GM18502 (cell line): ENCODE data around the gene HYAL3.
"Not testable (repeated sequence)": the region's sequence is repeated elsewhere in the genome, so short reads cannot be mapped to it uniquely, and the experiment has no call there.

ENCODE experiments used
- ATAC-seq: cut with Tn5 transposase; IDR thresholded peaks from one replicate; pipeline ENCODE4 v1.9.1; 2021; ENCODE audit warnings: mild to moderate bottlenecking; ENCODE audit not compliant: unreplicated experiment, poor library complexity

The HYAL3 gene

DNA sequence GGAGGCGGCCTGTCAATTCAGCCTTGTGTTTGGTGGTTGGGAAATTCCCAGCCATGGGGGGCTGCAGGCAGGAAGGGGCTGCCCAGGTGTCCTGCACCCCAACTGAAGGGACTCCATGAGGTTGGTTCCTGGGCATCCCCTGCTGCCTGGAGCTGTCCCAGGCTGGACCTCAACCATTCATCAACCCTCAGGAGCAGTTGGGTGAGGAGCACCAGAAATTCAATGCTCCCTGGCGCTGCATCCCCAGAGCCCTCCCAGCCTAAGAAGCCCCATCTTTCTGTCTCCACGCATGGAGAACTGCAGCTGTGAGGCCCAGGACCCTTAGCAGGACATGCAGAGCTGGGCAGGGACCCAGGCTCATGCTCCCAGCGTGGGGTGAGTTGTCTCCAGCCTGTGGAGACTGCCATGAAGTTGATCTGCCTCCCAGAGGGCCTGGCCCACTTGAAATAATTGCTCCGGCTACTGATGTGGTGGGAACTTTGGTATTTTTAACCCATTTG is 38.2 kb downstream of the HYAL3 start:
- no peak for ATAC-seq

DNA sequence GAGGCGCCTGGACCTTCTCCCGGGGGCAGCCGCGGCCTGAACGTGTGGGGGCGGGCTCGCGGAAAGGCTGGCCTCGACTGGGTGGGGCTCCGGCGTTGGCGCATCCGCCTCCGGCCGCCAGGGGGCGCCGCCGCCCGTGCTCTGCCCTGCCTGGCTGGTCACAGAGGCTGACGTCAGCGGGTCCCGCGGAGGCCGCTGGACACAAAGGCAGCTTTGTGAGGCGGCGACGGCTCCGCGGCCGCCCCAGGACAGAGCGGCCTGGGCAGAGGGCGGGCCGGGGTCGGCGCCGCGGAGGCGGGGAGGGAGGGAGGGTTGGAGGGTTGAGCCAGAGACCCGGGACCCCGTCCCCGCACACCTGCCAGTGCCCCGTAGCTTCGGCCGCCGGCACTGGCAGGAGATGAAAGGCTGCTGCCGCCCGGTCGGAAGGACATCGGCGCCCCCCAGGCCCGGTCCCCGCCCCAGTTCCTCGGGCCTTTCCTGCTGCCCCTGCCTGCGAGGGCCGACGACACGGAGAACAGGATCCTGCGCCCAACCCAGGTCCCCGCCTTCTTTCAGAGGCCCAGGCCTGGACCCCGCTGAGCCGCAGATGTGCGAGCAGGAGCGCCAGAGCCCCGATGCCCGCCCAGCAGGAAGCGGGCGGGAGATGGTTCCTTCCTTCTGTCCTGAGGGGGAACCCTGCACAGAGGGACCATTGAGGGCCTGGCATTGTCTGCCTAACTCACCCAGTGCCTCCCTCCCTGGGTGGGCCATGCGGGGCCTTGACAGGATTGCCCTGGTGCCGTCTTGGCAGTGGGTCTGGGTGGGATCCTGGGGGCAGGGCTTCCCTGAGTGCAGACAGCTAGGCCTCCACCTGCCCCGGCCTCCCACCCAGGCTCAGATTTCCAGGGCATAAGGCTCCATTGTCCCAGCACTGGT is 38.9 kb downstream of the HYAL3 start:
- peak; percentile 83 for ATAC-seq

DNA sequence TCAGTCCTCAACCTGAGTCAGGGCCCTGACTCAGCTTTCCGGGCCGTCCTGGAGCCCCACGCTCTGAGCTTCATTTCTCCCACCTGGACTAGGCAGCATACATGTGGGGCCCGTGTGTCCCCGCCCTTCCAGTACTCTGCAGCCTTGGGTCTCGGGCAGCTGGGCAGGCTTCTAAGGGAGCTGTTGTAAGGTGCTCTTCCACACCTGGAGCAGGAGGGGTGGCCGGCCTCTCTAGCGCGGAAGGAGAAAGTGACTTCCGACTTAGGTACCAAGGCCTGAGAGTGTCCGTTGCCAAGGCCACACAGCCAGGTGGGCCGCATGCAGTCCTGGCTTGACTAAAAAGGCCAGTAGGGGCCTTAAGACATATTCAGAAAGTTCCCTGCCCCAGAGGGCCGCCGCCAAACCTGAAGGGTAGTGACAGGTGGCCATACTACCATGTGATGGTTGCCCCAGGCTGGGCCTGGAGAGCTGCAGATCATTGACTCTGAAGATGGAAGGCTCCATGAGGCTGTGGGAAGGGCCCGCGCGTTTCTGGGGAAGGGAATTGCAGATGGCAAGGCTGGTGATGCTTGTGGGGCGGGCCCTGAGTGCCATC is 39.7 kb downstream of the HYAL3 start:
- peak; percentile 22 for ATAC-seq

DNA sequence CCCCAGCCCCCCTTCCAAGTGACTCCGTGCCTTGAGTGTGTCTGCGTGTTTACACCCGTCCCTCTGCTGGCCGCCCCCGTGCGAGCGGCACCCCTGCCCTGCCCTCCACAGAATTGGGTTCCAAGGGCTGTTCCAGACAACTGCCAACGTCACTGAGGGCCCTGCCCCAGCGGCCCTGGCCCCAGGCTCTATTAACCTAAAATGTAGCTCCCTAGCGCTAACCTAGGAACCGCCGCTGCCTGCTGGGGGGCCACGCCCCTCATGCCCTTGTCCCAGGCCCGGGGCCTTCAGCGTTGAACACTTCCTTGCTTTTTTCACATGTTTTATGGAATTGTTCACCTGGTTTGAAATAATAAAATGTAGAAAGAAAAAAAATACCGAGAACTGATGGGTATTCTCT is 40.2 kb downstream of the HYAL3 start:
- no peak for ATAC-seq

DNA sequence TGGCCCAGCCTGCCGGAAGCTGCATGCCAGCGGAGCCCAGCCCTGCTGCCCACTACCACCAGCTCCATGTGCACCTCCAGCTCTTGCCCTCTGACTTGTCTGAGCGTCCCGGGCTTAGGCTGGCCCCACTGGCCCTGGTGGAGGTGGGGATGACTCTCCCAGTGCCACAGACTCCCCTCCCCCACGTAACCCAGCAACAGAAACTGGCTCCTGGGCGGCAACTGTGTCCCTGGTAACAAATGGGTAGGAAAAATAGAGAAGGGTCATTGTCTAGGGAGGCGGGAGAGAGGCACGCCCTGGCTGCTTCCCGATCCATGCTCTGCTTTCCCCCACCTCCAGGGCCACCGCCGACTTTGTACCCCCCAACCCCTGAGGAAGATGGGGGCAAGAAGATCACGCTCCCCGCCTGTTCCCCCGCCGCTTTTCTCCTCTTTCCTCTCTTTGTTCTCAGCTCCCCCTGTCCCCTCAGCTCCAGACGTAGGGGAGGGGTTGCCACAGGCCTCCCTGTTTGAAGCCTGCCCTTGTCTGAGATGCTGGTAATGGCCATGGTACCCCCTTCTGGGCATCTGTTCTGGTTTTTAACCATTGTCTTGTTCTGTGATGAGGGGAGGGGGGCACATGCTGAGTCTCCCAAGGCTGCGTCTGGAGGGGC is 41.0 kb downstream of the HYAL3 start:
- no peak for ATAC-seq

DNA sequence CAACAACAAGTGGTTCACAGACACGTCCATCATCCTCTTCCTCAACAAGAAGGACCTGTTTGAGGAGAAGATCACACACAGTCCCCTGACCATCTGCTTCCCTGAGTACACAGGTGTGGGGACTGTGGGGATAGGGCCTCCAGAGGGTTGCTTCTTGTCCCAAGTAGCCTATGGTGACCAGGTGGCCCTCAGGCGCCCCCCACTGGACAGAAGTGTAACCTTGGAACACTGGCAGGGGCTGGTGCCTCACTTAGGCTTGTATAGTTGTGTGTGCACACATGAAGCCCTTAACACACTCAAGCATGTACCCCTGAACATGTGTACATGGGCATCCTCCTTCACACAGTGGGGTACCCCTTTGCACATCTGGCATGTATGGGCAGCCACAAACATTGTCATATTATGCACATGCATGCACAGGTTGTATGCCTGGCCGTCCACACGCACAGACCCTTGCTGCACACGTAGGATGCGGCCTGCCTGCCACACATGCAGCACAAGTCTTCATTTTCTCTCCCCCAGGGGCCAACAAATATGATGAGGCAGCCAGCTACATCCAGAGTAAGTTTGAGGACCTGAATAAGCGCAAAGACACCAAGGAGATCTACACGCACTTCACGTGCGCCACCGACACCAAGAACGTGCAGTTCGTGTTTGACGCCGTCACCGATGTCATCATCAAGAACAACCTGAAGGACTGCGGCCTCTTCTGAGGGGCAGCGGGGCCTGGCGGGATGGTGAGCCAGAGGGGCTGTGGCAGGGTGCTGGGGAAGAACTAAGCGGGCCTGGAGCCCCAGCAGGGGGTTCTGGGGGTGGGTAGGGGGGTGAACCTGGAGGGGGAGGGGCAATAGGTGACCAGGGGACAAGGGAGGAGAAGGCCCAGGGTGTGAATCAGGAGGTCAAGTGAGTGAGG is 42.0 kb downstream of the HYAL3 start:
- no peak for ATAC-seq

DNA sequence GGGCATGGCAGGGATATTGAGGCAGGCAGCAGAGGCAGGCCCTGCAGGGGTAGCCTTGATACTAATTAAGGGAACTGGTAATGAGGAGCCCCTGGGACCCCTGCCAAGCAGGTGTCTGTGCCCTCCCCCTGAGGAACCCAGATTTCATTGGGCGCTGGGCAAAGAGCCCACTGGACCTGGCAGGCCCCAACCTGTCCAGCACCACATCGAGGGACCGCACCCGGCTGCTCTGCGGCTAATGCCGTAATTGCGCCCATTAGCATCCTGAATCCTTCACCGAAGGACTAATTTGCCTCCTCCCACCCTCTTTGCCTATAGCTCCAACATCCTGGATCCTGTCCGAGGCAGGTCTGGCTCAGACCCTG is 44.0 kb downstream of the HYAL3 start:
- no peak for ATAC-seq

DNA sequence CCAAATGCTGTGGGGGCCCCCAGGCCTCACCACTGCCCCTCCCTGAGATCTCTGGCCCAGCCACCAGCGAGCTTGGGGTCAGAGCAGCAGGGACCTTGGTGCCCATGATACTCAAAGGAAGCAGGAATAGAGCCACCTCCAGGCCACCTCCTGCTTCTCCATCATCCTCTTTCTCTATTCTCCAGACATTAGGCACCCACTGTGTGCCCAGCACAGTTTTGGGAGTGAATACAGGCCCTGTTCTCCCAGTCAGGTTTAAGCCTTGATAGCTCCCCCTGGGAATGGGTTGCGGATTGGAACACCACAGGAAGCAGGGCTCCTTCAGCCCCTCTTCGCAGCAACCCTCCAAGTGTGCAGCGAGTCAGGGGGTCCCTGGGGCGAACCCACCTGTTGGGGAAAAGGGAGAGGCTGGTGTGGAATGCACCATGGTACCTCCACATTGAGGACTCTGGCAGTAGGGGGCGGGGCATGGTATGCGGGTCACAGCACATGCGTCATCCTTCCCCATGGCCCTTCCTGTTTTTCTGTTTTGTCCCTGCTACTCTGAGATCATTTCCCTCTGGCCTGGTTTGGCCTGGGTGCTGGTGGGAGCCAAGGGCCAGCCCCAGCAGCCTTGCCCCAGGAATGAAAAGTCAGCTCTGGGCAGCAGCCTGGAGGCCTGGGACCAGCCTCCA is 44.5 kb downstream of the HYAL3 start:
- ATAC-seq = no peak

DNA sequence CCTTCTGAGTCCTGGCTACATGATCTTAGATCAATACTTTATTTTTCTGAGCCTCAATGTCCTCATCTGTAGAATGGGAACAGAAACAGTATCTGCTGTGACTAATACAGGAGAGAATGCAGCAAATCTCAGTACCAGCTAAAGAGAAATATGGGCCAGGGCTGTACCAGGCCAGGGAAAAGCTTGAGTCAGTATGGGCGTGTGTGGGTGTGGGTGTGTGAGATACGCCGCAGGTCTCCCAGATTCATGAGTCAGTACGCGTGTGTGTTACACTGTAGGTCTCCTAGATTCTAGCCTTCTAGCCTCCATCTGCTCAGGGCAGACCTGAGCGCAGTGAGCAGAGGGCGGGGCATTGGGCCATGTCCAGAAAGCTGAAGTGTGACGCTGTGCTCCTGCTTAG is 48.0 kb downstream of the HYAL3 start:
- ATAC-seq = no peak

DNA sequence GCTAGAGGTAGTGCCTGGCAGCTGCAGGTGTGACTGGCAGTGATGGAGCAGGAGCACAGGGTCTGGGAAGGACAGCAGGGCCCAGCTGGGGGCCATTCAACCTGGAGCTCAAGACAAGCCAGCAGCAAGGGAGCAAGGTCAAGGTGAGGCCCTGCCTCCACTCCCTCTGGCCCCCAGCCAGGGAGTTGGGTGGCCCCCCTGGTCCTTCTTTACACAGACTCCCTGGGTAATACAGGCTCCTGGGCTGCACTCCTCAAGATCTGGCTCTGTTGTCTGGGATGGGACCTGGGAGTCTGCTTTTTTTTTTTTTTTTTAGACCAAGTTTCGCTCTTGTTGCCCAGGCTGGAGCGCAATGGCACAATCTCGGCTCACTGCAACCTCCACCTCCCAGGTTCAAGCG is 48.7 kb downstream of the HYAL3 start:
- no peak for ATAC-seq

DNA sequence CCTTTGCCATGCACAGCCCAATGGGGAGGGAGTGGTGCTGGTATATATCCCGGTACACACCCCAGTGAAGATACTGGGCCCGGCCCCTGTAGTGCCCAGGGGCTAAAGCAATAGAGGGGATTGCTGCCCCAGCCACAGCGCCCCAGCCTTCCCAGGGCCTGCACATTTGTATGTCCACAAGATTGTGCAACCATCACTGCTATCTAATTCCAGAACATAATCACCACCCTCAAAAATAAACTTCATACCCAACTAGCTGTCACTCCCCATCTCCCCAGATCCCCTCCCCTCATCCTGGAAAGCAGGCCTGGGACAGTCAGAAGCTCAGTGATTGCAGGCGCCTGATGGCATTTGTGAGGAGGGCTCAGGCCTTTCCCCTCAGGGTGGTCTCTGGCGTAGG is 49.7 kb downstream of the HYAL3 start:
- ATAC-seq = no peak

DNA sequence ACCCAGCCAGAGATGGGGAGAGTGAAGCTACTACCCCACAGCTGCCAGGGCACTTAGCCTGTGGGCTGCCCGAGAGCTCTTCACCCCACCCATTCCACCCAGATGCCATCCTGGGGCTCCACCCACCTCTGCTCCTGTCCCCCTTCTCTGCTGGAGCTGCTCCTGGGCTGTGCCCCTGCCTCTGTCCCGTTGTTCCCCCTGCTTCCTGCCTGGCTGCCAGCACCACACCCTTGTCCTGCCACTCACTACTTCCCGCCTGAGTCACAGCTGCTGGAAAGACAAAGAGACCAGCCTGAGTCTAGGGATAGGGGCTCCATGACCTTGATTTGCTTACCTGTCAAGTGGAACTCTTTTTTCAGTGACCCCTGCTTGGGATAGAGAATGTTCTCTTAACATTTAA is 50.8 kb downstream of the HYAL3 start:
- ATAC-seq = no peak

DNA sequence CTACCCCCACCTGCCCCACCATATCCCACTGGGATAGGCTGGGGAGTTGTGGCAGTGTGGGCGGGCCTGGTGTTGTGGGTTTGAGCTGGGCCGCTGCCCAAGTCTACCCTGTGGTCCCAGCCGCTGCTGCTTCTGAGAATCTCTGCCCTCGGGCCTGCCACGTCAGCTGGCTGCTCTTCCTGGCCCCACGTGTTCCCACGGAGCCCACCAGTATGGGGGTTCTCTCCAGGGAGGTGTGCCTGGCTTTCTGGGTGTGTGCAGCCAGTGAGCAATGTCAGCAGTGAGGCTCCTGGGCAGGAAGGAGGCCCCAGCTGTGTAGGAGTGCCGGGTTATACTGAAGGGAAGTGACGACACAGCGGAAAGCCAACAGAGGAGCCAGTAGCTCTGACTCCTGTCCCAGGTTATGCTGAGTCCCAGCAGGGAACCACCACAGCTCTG is 52.7 kb downstream of the HYAL3 start:
- peak; percentile 61 for ATAC-seq

DNA sequence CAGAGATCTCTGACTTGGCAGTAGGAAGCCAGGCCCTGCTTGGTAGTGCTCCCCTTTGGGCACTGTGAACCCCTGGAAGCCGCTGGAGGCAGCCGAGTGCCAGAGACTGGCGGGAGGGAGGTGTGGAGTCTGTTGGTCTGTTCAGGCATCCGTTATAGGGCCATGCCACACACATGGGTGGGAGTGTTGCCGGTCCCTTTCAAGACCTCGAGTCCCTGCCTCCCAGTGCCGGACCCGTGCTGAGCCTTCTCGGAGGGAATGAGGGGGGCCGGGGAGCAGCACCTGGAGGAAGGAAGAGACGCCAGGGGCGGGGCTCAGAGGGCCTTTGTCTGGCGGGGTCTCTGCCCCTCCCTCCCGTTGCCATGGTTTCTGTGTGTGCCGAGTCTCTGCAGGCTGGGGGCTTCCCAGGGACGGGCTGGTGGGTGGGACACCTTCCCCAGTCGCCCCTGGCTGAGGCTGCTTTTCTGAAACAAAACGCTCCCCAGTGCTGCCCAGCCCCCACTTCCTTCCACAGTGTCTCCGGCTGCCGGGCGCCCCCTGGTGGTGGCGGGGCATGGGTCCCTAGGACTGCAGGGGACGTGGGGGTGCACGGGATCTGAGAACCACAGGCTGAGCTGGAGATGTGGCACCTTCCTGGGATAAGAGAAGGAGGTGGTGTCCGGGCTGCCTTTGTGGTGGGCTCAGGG is 53.2 kb downstream of the HYAL3 start:
- ATAC-seq = peak; percentile 68

DNA sequence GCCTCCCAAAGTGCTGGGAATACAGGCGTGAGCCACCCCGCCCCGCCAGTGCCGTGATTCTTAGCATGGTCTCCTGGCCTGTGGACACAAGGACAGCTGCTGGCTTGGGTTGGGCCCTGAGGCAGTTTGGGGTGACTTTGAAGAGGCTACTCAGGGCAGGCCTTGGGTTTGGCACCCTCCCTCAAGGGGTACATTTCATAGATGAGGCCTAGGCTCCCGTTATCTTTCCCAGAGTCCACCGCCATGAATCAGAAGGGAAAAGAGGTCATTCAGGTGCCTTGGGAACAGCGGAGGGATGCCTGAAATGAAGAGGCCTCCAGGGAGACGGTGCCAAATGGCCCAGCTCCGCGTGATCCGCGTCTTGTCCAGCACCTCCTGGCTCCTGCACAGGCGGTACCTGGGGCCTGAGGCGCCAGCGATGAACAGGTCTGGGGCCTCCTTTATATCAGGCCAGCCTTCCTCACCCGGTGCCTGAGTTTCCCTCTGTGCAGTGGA is 53.9 kb downstream of the HYAL3 start:
- ATAC-seq = no peak

DNA sequence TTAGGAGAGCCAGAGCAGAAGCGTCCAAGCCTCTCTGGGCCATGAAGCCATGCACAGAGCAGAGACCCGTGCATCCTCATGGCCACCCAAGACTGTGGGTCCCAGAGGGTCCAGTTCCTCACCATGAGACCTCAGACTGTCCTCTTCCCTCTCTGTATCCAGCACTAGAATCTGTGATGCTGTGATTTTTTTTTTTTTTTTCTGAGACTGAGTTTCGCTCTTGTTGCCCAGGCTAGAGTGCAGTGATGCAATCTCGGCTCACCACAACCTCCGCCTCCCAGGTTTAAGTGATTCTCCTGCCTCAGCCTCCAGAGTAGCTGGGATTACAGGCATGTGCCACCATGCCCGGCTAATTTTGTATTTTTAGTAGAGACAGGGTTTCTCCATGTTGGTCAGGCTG is 54.4 kb downstream of the HYAL3 start:
- not testable (repeated sequence) for ATAC-seq

DNA sequence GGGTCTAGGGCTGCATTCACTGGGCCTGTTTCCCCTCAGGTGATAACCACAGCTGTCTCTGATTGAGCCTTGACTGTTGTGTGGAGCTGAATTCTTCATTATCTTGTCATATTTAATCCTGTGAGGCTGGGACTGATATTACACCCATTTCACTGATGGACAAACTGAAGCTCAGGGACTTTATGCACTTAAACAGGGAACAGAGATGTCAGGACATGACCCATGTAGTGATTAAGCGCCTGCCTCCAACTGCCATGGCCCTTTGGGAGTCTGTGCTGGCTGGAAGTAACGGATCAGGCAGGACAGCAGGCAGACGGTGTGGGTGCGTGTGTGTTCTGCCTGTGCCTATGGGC is 55.7 kb downstream of the HYAL3 start:
- no peak for ATAC-seq

DNA sequence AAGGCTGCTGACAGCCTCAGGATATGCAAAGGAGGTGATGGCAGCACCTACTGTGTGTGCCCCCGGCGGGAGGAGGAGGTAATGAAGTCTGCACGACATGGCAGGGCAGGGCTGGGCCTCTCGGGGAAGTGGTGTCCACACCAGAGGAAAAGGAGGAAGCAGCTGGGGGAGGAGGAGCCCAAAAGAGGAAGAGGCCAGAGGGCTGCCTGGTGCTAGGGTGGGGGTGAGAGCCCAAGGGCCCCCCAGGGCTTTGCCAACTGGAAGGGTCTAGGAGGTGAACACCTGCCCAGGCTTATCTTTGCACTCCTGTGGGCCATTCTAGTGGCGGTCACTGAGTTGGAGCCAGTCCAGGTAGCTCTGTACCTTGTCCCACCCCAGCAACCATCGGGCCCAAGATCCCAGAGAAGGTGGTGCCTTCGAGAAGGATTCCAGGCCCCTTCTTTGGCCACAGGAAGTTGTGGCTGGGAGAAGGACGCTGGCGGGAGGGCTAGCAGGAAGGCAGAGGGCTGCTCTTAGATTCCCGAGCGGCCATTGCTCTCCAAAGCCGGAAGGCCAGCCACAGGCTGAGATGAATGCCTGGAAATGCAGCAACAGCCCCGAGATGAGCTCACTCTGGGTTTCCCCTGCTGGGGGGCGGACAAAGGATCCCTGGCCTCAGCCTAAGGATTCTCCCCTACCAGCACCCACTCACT is 56.2 kb downstream of the HYAL3 start:
- no peak for ATAC-seq
